HUES48 (cell line): ENCODE measurements around the gene KCNJ12.

Experiments used
- H3K27ac ChIP-seq: one replicate; pipeline ENCODE4 v1.7.0; 2013; ENCODE audit warnings: low read depth, low read length, inconsistent platforms
- H3K27me3 ChIP-seq: 2 replicates; pipeline ENCODE4 v1.6.1; 2013; ENCODE audit warnings: mild to moderate bottlenecking, low read length; ENCODE audit not compliant: control insufficient read depth, insufficient read depth
- H3K36me3 ChIP-seq: 2 replicates; pipeline ENCODE4 v1.6.1; 2013; ENCODE audit warnings: low read length; ENCODE audit not compliant: control insufficient read depth, insufficient read depth
- H3K4me1 ChIP-seq: 2 replicates; pipeline ENCODE4 v1.6.1; 2013; ENCODE audit warnings: mild to moderate bottlenecking, low read length; ENCODE audit not compliant: control insufficient read depth, insufficient read depth
- H3K4me3 ChIP-seq: 2 replicates; pipeline ENCODE4 v1.5.1; 2013; ENCODE audit warnings: mild to moderate bottlenecking, low read depth, low read length
- H3K9ac ChIP-seq: 2 replicates; pipeline ENCODE4 v1.6.1; 2013; ENCODE audit warnings: mild to moderate bottlenecking, low read depth, low read length, moderate library complexity
- H3K9me3 ChIP-seq: 2 replicates; pipeline ENCODE4 v1.6.1; 2013; ENCODE audit warnings: low read length; ENCODE audit not compliant: control insufficient read depth, insufficient read depth

Gene KCNJ12

GRCh38 chr17:21371511-21372081 lies 4.6 kb upstream of the KCNJ12 start:
- Histone ChIP-seq H3K9me3 (no peaks in the 10 kb centered on the region), H3K36me3 (no peaks in the 10 kb centered on the region), H3K4me1 (peaks cover 11% of the 10 kb centered on the region), H3K27ac (no peak overlapping the region), H3K27me3 (peaks cover 34% of the 10 kb centered on the region), H3K4me3 (no peak overlapping the region), H3K9ac (no peak overlapping the region)

DNA sequence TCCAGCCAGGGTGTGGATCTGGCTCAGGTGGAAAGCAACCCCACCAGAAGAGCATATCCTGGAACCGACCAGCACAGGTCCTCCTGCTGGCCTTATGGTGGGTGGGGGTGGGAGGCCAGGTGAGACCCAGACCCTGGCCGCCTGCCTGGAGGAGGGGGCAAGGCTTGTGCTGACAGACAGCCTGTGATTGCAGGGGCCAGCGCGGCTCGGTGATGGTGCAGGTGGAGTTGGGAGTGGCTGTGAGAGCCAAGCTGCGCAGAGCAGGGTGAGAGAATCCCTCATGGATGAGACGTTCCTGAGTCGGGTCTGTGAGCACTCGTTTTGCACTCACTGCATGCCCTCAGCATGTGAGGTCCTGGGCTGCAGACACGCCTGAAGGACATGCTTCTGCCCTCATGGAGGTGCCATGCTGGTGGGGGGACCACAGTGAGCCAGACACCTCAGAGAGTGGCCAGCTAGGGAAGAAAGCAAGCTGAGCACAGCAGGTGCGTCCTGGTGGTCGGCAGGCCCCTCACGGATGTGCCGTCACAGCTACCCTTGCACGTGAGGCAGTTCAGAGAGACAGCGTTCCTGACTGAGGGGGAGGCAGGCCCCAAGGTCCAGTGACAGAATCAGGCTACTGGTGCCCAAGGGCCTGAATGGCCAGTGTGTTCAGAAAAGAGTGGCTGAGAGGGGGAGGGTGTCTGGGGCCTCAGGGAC lies 3.8 kb upstream of the KCNJ12 start:
- Histone ChIP-seq H3K9me3 (no peaks in the 10 kb centered on the region), H3K9ac (no peak overlapping the region), H3K36me3 (no peaks in the 10 kb centered on the region), H3K27ac (no peak overlapping the region), H3K4me1 (peaks cover 11% of the 10 kb centered on the region), H3K4me3 (no peak overlapping the region), H3K27me3 (peaks cover 42% of the 10 kb centered on the region)

- Histone ChIP-seq H3K9ac (no peak overlapping the region), H3K27me3 (peaks cover 49% of the 10 kb centered on the region), H3K4me1 (peaks cover 11% of the 10 kb centered on the region), H3K36me3 (no peaks in the 10 kb centered on the region), H3K27ac (no peak overlapping the region), H3K4me3 (no peak overlapping the region), H3K9me3 (no peaks in the 10 kb centered on the region)
Measured at GRCh38 chr17:21373036-21373435, 3.1 kb upstream of the KCNJ12 start.

- H3K9ac ChIP-seq: no peak overlapping the region
- peaks cover 11% of the 10 kb centered on the region for H3K4me1 ChIP-seq
- peaks cover 57% of the 10 kb centered on the region for H3K27me3 ChIP-seq
- no peaks in the 10 kb centered on the region for H3K9me3 ChIP-seq
- no peak overlapping the region for H3K27ac ChIP-seq
- no peak overlapping the region for H3K4me3 ChIP-seq
- H3K36me3 ChIP-seq: no peaks in the 10 kb centered on the region
Measured at GRCh38 chr17:21373696-21374440, 2.3 kb upstream of the KCNJ12 start.

DNA sequence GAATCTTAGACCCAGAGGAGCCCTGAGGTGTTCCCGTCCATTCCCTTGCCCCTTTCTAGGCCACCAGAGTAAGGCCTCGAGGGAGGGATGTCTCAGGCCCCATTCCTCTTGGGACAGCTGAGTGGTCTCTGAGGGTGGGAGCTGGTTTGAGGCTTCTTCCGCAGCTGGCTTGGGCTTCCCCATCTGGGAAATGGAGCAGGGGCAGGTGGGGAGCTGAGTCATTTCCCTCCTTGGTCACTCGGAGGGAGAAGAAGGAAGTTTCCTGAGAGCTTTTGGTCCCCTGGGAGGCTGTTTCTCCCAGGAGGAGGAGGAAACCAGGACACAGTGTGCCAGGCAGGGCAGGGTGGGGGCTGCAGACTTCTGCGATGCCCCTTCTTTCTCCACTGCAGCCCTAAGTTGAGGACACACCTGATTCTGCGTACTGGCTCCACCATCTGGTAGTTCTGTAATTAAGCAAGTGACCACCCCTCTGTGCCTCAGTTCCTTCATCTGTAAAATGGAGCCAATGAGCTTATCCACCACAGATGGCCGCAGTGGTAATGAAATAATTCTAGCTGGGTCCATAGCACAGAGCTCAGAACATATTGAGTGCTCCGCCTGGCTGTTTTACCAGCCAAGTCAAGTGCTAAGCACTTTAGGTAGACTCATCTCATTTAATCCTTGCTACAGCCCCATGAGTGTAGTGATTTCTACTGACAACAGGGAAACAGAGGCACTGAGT lies 1.6 kb upstream of the KCNJ12 start:
- Histone ChIP-seq H3K9ac (no peak overlapping the region), H3K36me3 (no peaks in the 10 kb centered on the region), H3K4me3 (no peak overlapping the region), H3K9me3 (no peaks in the 10 kb centered on the region), H3K27ac (no peak overlapping the region), H3K27me3 (peaks cover 62% of the 10 kb centered on the region), H3K4me1 (peaks cover 11% of the 10 kb centered on the region)

DNA sequence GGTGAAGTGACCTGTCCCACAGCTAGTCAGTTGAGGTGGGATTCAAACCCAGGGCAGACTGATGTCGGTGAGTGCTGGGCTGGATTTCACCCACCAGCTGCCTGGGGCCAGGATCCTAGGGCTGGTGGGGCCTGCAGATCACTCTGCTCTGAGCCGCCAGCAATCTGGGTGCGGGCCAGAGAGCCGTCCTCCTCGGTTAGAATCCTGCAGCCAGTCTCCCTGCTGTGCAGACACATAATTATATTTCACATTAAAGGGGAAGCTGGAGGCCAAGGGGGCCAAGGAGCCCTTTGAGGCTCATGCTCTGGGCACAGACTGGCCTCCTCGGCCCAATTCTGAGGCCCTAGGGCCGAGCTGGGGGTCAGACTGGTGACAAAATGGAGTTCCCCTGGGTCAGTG lies 996 bp upstream of the KCNJ12 start:
- no peaks in the 10 kb centered on the region for H3K9me3 ChIP-seq
- H3K9ac ChIP-seq: no peak overlapping the region
- H3K4me3 ChIP-seq: no peak overlapping the region
- H3K36me3 ChIP-seq: no peaks in the 10 kb centered on the region
- H3K27ac ChIP-seq: no peak overlapping the region
- peaks cover 8% of the 10 kb centered on the region for H3K4me1 ChIP-seq
- peaks cover 62% of the 10 kb centered on the region for H3K27me3 ChIP-seq

- Histone ChIP-seq H3K9me3 (no peaks in the 10 kb centered on the region), H3K27ac (no peak overlapping the region), H3K9ac (no peak overlapping the region), H3K36me3 (no peaks in the 10 kb centered on the region), H3K4me1 (peaks cover 3% of the 10 kb centered on the region), H3K4me3 (peak overlapping the region; percentile 71; the same call in 1 of the 2 replicates), H3K27me3 (peaks cover 62% of the 10 kb centered on the region)
Measured at GRCh38 chr17:21375757-21376080, 438 bp upstream of the KCNJ12 start.

- H3K4me3 ChIP-seq: peak overlapping the region; percentile 71
- H3K27me3 ChIP-seq: peaks cover 62% of the 10 kb centered on the region
- H3K36me3 ChIP-seq: no peaks in the 10 kb centered on the region
- no peak overlapping the region for H3K9ac ChIP-seq
- H3K9me3 ChIP-seq: no peaks in the 10 kb centered on the region
- no peak overlapping the region for H3K27ac ChIP-seq
- no peaks in the 10 kb centered on the region for H3K4me1 ChIP-seq
Measured at GRCh38 chr17:21376759-21377690, 868 bp downstream of the KCNJ12 start.

DNA sequence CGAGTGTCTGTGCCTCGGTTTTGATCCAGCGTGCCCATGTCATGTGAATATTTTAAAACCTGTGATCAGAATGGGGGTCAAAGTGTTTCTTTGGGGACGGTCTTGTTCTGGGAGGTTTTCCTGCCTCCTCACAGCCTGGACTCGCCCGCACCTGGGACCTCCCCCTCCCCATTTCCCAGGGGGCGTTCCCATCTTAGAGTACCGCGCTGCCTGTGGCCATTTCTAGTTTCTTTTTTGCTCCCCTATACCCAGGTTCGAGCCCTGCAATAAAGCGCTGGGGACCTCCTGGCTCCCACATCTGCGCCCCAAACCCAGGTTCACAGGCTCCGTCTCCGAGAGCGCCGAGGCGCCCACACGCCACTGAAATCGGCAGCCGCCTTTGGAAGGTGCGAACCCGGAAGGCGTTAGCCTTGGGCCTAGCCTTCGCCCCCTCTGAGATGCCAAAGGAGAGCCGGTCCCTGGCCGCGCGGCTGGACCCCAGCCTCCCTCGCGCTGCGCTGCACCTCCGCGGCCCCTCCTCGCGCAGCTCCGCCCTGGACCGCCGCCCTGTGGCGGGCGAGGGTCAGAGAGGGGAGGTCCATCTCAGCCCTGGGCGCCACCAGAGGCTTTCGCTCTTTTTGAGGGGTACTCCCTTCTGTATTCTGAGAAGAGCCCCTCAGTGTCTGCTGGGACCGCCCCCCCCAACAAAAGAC lies 1.7 kb downstream of the KCNJ12 start:
- peak overlapping the region; percentile 71 for H3K4me3 ChIP-seq
- H3K4me1 ChIP-seq: no peaks in the 10 kb centered on the region
- H3K9ac ChIP-seq: no peak overlapping the region
- H3K27me3 ChIP-seq: peaks cover 60% of the 10 kb centered on the region
- H3K9me3 ChIP-seq: no peaks in the 10 kb centered on the region
- no peaks in the 10 kb centered on the region for H3K36me3 ChIP-seq
- H3K27ac ChIP-seq: no peak overlapping the region

GRCh38 chr17:21378553-21378952 lies 2.4 kb downstream of the KCNJ12 start:
- H3K4me1 ChIP-seq: no peaks in the 10 kb centered on the region
- H3K36me3 ChIP-seq: no peaks in the 10 kb centered on the region
- H3K27me3 ChIP-seq: peaks cover 53% of the 10 kb centered on the region
- no peaks in the 10 kb centered on the region for H3K9me3 ChIP-seq
- H3K4me3 ChIP-seq: peak overlapping the region; percentile 71; the same call in 1 of the 2 replicates
- H3K9ac ChIP-seq: no peak overlapping the region
- no peak overlapping the region for H3K27ac ChIP-seq
